Esophagus squamous epithelium (tissue), 4 donors: Measurements from ENCODE around the gene TCAP.

Experiments
- POLR2A ChIP-seq, 4 donors: fragments of 450-650 bp; IDR thresholded peaks; one replicate each; pipeline ENCODE4 v1.6.1; 2017; ENCODE audit warnings: antibody characterized with exemption in 4 of 4, mild to moderate bottlenecking in 4 of 4, moderate library complexity in 3 of 4
- TF ChIP-seq, protein P1 (sequence below), 6 experiments: fragments of 450-650 bp in 4 of 6; fragments of 200-600 bp in 2 of 6; sonication (generic) in 2 of 6; IDR thresholded peaks; one replicate each; pipeline ENCODE4 v1.5.1; 2016 to 2019; ENCODE audit warnings: antibody characterized with exemption in 6 of 6, mild to moderate bottlenecking in 4 of 6, moderate library complexity in 4 of 6

DNA sequence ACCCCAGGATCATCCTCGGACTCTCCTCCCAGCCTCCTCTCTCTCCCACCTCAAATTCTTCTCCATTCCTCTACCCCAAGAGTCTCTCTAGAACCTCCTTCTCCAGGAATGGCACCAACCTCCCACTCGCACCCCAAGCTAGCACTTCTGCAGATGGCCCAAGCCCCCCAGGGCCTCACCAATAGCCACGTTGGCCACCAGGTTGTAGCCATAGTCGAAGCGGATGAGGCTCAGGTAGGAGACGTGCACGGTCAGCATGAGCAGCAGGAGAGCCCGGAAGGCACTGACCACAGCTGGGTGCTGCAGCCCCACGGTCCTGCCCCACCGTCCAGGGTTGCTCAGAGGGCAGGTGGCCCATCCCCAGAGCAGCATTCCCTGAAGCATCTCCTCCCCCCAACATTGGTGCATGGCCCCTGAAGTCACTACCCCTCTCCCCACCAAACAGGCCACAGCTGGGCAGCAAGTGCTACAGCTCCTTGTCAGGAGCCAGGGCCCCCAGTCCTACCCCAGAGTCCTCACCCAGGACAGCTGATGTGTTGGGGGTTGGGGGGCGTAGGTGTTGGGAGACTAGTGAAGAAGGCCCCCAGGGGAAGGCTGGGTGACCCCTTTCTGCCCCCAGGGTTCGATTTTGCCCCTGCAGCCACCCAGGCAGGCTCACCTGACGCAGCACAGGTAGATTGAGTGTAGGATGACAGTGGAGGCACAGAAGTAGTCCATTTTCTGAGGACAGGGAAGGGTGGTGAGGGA, 8.4 kb downstream of the TCAP start:
- TF ChIP-seq POLR2A (IDR thresholded peaks at IDR 0.05): no peak
- TF ChIP-seq, protein P1, sequence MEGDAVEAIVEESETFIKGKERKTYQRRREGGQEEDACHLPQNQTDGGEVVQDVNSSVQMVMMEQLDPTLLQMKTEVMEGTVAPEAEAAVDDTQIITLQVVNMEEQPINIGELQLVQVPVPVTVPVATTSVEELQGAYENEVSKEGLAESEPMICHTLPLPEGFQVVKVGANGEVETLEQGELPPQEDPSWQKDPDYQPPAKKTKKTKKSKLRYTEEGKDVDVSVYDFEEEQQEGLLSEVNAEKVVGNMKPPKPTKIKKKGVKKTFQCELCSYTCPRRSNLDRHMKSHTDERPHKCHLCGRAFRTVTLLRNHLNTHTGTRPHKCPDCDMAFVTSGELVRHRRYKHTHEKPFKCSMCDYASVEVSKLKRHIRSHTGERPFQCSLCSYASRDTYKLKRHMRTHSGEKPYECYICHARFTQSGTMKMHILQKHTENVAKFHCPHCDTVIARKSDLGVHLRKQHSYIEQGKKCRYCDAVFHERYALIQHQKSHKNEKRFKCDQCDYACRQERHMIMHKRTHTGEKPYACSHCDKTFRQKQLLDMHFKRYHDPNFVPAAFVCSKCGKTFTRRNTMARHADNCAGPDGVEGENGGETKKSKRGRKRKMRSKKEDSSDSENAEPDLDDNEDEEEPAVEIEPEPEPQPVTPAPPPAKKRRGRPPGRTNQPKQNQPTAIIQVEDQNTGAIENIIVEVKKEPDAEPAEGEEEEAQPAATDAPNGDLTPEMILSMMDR (IDR thresholded peaks at IDR 0.05): no peak
